T47D (cell line): ENCODE results near the gene GREM1.

Experiments used
- DNase-seq, 2 experiments: peaks; one replicate each; pipeline versions ENCODE4 v3.0.0 to v3.0.0-alpha.2; 2011 to 2012; ENCODE audit warnings: low read depth in 1 of 2, low spot score in 1 of 2
- JUND ChIP-seq: IDR thresholded peaks from 2 replicates; pipeline ENCODE4 v1.6.1; 2012; ENCODE audit warnings: low read depth
- in situ Hi-C: cut with HindIII; loops from 2 replicates; pipeline ENCODE4 v1.10.0; 2016; ENCODE audit warnings: low sequenced_read_pairs, low pct_unique_long_range_greater_than_20kb

GREM1 gene

DNA sequence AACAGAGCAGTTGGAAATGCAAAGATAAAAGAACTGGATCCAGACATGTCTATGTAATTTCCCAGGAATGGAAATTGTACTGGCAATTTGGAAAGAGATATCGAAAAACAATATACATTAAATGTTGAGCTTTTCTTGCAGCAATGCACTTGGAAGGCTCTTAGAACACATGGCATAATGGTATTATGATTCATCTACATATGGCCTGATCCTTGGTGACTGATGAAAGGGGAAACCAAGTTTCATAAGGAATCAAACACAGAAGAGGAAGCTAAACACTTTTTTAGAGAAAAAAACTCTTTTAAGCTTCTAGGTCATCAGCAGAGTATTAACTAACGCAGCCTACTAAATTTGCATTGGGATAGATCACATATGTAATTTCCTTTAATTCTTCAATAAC lies 12.4 kb upstream of the GREM1 start:
- DNase-seq = no peak
- in situ Hi-C loops = no loop called here
- TF ChIP-seq JUND = no peak

- no peak for TF ChIP-seq JUND
- in situ Hi-C loops = no loop called here
- no peak for DNase-seq
These were observed 11.1 kb upstream of the GREM1 start for GRCh38 chr15:32706704-32707103.

DNA sequence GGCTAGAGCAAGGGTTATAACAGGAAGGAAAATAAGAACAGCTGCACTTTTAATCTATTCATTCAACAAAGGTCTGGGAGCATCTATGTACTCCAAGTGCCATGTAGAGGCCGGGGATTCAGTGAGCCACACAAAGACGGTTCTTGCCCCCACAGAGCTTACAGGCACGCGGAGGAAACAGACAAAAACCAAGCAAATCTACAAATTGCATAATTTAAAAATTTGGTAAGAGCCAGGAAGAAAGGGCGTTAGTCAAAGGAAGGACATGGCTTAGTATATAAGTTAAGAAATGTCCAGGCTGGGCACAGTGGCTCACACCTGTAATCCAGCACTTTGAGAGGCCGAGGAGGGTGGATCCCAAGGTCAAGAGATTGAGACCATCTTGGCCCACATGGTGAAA lies 10.4 kb upstream of the GREM1 start:
- DNase-seq = no peak
- in situ Hi-C loops = no loop called here
- TF ChIP-seq JUND = no peak

- TF ChIP-seq JUND = no peak
- peak in 1 of 2 experiments; percentile 18 for DNase-seq
- in situ Hi-C loops = no loop called here
These were observed 8.3 kb upstream of the GREM1 start for GRCh38 chr15:32709295-32710033.

DNA sequence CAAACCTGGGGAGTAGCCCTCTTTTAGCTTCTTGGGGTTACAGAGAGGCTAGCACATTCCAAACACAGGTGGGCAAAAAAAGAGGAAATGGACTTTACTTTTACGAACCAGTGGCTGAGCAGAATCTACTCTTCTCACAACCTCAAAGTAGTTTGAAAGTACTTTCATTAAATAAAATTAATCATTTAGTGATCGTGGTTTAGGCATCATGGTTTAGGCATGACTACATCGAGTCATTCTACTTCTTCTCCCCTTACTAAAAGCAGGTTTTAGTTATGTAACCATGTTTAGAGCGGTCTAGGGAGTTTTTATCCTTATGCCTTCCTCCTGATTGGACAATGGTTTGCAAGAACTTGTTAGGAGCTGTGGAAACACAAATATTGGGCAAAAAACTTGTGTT lies 2.5 kb upstream of the GREM1 start:
- DNase-seq = no peak
- TF ChIP-seq JUND = no peak
- in situ Hi-C loops = no loop called here

DNA sequence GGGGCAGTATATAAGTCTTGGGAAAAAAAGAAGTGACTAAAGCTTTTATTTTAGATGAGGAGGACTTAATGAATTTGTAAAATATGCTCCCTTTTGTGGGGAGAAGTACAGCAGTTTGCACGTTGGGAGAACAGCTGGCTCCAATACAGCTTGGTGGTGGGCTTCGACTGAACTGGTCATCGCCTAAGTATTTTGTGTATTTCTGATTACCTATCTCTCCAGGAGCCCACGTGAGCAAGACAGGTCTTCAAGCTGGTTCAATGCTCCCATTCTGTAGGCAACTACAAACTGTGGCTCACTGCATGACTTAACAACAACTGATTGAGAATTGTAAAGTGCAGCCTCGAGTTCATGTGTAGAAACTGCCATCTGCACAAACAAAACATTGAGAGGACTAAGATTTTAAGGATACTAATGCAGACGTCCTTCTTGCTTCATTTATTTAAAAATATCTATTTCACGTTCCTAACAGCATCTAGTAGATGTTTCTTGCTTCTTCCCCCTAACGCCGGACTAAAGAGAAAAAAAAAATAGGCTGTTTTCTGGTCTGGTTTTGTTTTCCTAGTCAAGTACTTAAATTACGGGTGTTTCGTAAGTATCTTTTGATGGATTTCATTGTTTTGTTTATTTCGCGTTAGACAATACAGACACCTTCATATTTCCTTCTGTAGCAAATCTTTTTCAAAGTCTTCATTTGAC lies 1.4 kb upstream of the GREM1 start:
- no peak for TF ChIP-seq JUND
- no peak for DNase-seq
- in situ Hi-C loops = no loop called here

DNA sequence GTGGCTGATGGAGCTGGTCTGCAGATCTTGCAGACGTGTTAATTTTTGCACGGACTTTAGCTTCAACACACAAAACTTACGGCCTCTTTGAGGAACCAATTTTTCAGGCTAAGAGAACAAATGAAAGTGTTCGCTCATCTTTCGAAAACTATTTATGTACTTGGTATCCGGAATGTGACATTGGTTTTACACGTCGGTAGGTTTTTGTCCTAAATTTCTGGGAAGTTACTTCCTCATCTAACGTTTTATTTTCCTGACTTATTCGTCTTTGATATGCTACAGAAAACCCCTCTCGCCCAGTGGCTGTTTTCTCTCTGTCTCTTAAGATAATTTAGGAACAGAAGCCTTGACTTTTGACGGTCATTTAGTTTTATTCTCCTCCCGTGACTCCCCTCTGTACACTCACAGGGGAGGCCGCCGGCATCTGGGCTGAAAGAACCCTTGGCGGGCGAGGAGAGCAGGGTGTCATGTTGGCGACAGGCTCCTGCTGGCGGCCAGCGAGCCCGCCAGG lies 834 bp upstream of the GREM1 start:
- TF ChIP-seq JUND = no peak
- DNase-seq = no peak
- in situ Hi-C loops = no loop called here

- TF ChIP-seq JUND = no peak
- DNase-seq = no peak
- in situ Hi-C loops = no loop called here
These were observed 520 bp downstream of the GREM1 start for GRCh38 chr15:32718227-32718820.

DNA sequence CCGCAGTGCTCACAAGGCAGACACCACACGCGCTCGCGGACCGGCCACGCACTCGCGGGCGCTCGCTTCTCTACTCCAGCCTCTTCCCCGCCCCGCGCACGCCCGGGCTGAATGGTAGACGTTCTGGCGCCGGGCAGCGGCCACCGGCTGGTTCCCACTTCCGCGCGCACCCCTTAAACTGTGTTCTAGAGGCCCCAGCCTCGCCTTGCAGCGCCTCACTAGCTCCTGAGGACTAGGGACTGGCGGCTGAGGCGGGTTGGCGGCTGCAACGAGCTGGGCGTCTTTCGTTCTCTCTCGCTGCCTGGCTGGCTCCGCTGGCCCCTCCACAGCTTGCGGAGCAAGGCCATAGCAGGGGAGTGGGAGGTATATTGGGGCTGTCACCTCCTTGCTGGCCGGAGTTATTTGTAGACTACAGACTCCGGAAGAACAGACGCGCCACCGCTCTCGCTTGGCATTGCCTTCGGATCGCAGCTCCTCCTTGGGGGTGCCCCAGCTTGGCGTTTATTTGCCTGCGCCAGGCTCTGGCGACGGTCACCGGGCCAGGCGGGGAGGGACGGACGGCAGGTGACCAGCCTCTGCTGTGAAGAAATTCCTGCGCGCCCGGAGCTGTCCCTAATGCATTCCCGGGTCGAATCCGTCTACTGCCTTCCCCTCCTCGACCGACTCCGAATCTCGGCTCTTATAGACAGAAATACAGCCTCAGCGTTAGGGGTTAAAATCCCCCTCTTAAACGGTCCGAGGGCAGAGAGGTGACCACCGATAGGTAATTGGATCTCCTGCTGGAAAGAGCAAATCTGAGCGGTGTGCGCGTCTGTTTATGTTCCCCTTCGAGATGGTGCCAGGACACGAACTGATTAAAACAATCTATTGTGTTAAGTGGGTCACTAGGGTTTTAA lies 1.3 kb downstream of the GREM1 start:
- in situ Hi-C loops = no loop called here
- TF ChIP-seq JUND = no peak

DNA sequence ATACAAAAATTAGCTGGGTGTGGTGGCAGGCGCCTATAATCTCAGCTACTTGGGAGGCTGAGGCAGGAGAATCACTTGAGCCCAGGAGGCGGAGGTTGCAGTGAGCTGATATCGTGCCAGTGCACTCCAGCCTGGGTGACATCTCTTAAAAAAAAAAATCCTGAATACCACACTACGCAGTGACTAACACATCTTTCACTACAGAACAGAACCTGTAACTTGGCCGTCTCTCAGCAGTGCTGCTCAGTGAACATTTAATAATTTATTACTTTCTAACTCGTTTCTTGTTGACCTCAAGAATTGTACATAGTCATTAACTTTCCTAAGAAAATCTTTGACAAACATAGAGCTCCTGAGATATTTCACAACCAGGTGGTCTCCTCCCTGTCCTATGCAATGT lies 3.8 kb downstream of the GREM1 start:
- in situ Hi-C loops = no loop called here
- DNase-seq = no peak
- TF ChIP-seq JUND = no peak

More for the DNA sequence above, 1.3 kb downstream of the GREM1 start:
- peak; percentile 51 to 64 for DNase-seq

GRCh38 chr15:32722136-32722535 lies 4.3 kb downstream of the GREM1 start:
- no peak for DNase-seq
- in situ Hi-C loops = no loop called here
- no peak for TF ChIP-seq JUND
